ENCODE data around the gene TAGAP.
"Not testable (repeated sequence)": the region's sequence is repeated elsewhere in the genome, so short reads cannot be mapped to it uniquely, and the experiment has no call there.

TAGAP gene

GRCh38 chr6:159005436-159005835 is 39.4 kb downstream of the TAGAP start:
- DNase-seq: no peak

- DNase-seq: no peak
Measured at GRCh38 chr6:159004592-159004991, 40.2 kb downstream of the TAGAP start.

GRCh38 chr6:159002432-159003155 is 42.2 kb downstream of the TAGAP start:
- no peak for DNase-seq

GRCh38 chr6:158999666-159000403 is 45.0 kb downstream of the TAGAP start, which contains the start of gene RSPH3:
Gene RSPH3 (minus strand): TSS chr6:159000202. CDS start chr6:158999550, 652 bp downstream.
- peak; percentile 92 for DNase-seq

GRCh38 chr6:158999154-158999665 is 45.6 kb downstream of the TAGAP start:
- no peak for DNase-seq

- DNase-seq: no peak
Measured at GRCh38 chr6:158996856-158997255, 47.9 kb downstream of the TAGAP start.

GRCh38 chr6:158993639-158994038 is 51.2 kb downstream of the TAGAP start:
- DNase-seq: no peak

GRCh38 chr6:158991017-158991723 is 53.6 kb downstream of the TAGAP start:
- no peak for DNase-seq

GRCh38 chr6:158989711-158990110 is 55.1 kb downstream of the TAGAP start:
- DNase-seq: not testable (repeated sequence)

GRCh38 chr6:158988477-158988876 is 56.3 kb downstream of the TAGAP start:
- DNase-seq: no peak

- no peak for DNase-seq
Measured at GRCh38 chr6:158987657-158988056, 57.1 kb downstream of the TAGAP start.
